Tibial artery (tissue), 4 donors: ENCODE measurements around the gene PPP2R5B.

Experiments
- DNase-seq, 2 donors: peaks; one replicate each; pipeline ENCODE4 v3.0.0-alpha.2; 2019
- H3K27ac ChIP-seq, 2 donors: fragments of 200-600 bp; sonication (generic) in 1 of 2; 1 replicate in 1 of 2; 2 replicates in 1 of 2; pipeline ENCODE4 v1.5.1; 2018 to 2019; ENCODE audit warnings: mild to moderate bottlenecking in 1 of 2
- H3K27me3 ChIP-seq, 2 donors: fragments of 200-600 bp; sonication (generic) in 1 of 2; one replicate each; pipeline versions ENCODE4 v1.5.1 to v1.6.0; 2016 to 2019
- H3K36me3 ChIP-seq, 3 donors: fragments of 200-600 bp; sonication (generic) in 2 of 3; one replicate each; pipeline ENCODE4 v1.5.1; 2016 to 2019; ENCODE audit warnings: mild to moderate bottlenecking in 2 of 3
- H3K4me1 ChIP-seq, 4 donors: fragments of 200-600 bp; sonication (generic) in 2 of 4; 1 replicate in 3 of 4; 2 replicates in 1 of 4; pipeline ENCODE4 v1.5.1; 2016 to 2019
- H3K4me3 ChIP-seq, 2 donors: fragments of 200-600 bp; sonication (generic) in 1 of 2; 1 replicate in 1 of 2; 2 replicates in 1 of 2; pipeline ENCODE4 v1.5.1; 2018 to 2019; ENCODE audit warnings: mild to moderate bottlenecking in 2 of 2
- H3K9me3 ChIP-seq, 3 donors: fragments of 200-600 bp; sonication (generic) in 1 of 3; one replicate each; pipeline ENCODE4 v1.5.1; 2016 to 2019
- CTCF ChIP-seq, 2 experiments: fragments of 200-600 bp in 1 of 2; fragments of 450-650 bp in 1 of 2; IDR thresholded peaks; one replicate each; pipeline ENCODE4 v1.5.1; 2017 to 2019; ENCODE audit warnings: antibody characterized with exemption in 2 of 2, mild to moderate bottlenecking in 1 of 2, moderate library complexity in 1 of 2
- intact Hi-C: fragments of 100-400 bp; cut with DNase I; formaldehyde crosslinking; loops from one replicate; pipeline ENCODE4 v1.15.0; 2023; ENCODE audit warnings: low total_unique reads

Gene PPP2R5B

GRCh38 chr11:64936539-64936938, 12.1 kb downstream of the PPP2R5B start:
- no peak for DNase-seq
- intact Hi-C loops: no loop called here
- TF ChIP-seq CTCF (IDR thresholded peaks at IDR 0.05): no peak
- no peaks in the 10 kb centered on the region for H3K9me3 ChIP-seq
- no peak overlapping the region for H3K4me3 ChIP-seq
- H3K4me1 ChIP-seq: no peaks in the 10 kb centered on the region
- peaks cover 0 to 3% of the 10 kb centered on the region in 2 donors for H3K27me3 ChIP-seq
- no peak overlapping the region for H3K27ac ChIP-seq
- H3K36me3 ChIP-seq: peaks cover 19 to 39% (median 31%) of the 10 kb centered on the region in 3 donors

- Histone ChIP-seq H3K4me3 (no peak overlapping the region), H3K27me3 (peaks cover 0 to 13% of the 10 kb centered on the region in 2 donors), H3K4me1 (no peaks in the 10 kb centered on the region), H3K27ac (no peak overlapping the region), H3K9me3 (no peaks in the 10 kb centered on the region), H3K36me3 (no peaks in the 10 kb centered on the region)
- DNase-seq: no peak
- intact Hi-C loops: no loop called here
- no peak for TF ChIP-seq CTCF (IDR thresholded peaks at IDR 0.05)
Observed at GRCh38 chr11:64947208-64947814, 22.8 kb downstream of the PPP2R5B start.

- Histone ChIP-seq H3K4me1 (no peaks in the 10 kb centered on the region), H3K27ac (no peak overlapping the region), H3K27me3 (peaks cover 0 to 35% of the 10 kb centered on the region in 2 donors), H3K36me3 (no peaks in the 10 kb centered on the region), H3K9me3 (no peaks in the 10 kb centered on the region), H3K4me3 (no peak overlapping the region)
- DNase-seq: no peak
- TF ChIP-seq CTCF (IDR thresholded peaks at IDR 0.05): no peak
- intact Hi-C loops: no loop called here
Observed at GRCh38 chr11:64951529-64951928, 27.0 kb downstream of the PPP2R5B start.

GRCh38 chr11:64954201-64954600, 29.7 kb downstream of the PPP2R5B start:
- no peaks in the 10 kb centered on the region for H3K4me1 ChIP-seq
- H3K27ac ChIP-seq: no peak overlapping the region
- DNase-seq: no peak
- H3K4me3 ChIP-seq: no peak overlapping the region
- no peaks in the 10 kb centered on the region for H3K9me3 ChIP-seq
- no peaks in the 10 kb centered on the region for H3K36me3 ChIP-seq
- peaks cover 0 to 44% of the 10 kb centered on the region in 2 donors for H3K27me3 ChIP-seq
- TF ChIP-seq CTCF (IDR thresholded peaks at IDR 0.05): no peak
- intact Hi-C loops: no loop called here

GRCh38 chr11:64959498-64959897, 35.0 kb downstream of the PPP2R5B start:
- H3K4me3 ChIP-seq: no peak overlapping the region
- H3K36me3 ChIP-seq: no peaks in the 10 kb centered on the region
- TF ChIP-seq CTCF (IDR thresholded peaks at IDR 0.05): no peak
- no peaks in the 10 kb centered on the region for H3K4me1 ChIP-seq
- no peak for DNase-seq
- intact Hi-C loops: no loop called here
- H3K9me3 ChIP-seq: no peaks in the 10 kb centered on the region
- H3K27me3 ChIP-seq: peaks cover 0 to 15% of the 10 kb centered on the region in 2 donors
- no peak overlapping the region for H3K27ac ChIP-seq

- Histone ChIP-seq H3K4me3 (no peak overlapping the region), H3K27ac (no peak overlapping the region), H3K9me3 (no peaks in the 10 kb centered on the region), H3K36me3 (no peaks in the 10 kb centered on the region), H3K4me1 (no peaks in the 10 kb centered on the region), H3K27me3 (peaks cover 0 to 15% of the 10 kb centered on the region in 2 donors)
- DNase-seq: no peak
- no peak for TF ChIP-seq CTCF (IDR thresholded peaks at IDR 0.05)
- intact Hi-C loops: no loop called here
Observed at GRCh38 chr11:64960719-64961118, 36.2 kb downstream of the PPP2R5B start.
